Testis (tissue), 2 donors: ENCODE data around the gene SYNGR3.

ENCODE experiments used
- POLR2A ChIP-seq: fragments of 450-650 bp; IDR thresholded peaks from one replicate; pipeline ENCODE4 v1.6.1; 2017; ENCODE audit warnings: antibody characterized with exemption, mild to moderate bottlenecking, moderate library complexity
- TF ChIP-seq, protein P1 (sequence below), 3 experiments: fragments of 450-650 bp in 2 of 3; fragments of 200-600 bp in 1 of 3; sonication (generic) in 1 of 3; IDR thresholded peaks; one replicate each; pipeline ENCODE4 v1.5.1; 2016 to 2019; ENCODE audit warnings: antibody characterized with exemption in 3 of 3, mild to moderate bottlenecking in 2 of 3, moderate library complexity in 1 of 3

GRCh38 chr16:1991588-1991947 lies 1.8 kb downstream of the SYNGR3 start:
- TF ChIP-seq, protein P1, sequence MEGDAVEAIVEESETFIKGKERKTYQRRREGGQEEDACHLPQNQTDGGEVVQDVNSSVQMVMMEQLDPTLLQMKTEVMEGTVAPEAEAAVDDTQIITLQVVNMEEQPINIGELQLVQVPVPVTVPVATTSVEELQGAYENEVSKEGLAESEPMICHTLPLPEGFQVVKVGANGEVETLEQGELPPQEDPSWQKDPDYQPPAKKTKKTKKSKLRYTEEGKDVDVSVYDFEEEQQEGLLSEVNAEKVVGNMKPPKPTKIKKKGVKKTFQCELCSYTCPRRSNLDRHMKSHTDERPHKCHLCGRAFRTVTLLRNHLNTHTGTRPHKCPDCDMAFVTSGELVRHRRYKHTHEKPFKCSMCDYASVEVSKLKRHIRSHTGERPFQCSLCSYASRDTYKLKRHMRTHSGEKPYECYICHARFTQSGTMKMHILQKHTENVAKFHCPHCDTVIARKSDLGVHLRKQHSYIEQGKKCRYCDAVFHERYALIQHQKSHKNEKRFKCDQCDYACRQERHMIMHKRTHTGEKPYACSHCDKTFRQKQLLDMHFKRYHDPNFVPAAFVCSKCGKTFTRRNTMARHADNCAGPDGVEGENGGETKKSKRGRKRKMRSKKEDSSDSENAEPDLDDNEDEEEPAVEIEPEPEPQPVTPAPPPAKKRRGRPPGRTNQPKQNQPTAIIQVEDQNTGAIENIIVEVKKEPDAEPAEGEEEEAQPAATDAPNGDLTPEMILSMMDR (IDR thresholded peaks at IDR 0.05) = no peak
- TF ChIP-seq POLR2A = no peak
